Astrocyte (in vitro differentiated cells and primary cell): ENCODE results near the gene TSPEAR.

ENCODE experiments used
- EZH2 ChIP-seq: IDR thresholded peaks from 2 replicates; pipeline ENCODE4 v1.6.1; 2012; ENCODE audit warnings: mild to moderate bottlenecking, low read length, inconsistent platforms; ENCODE audit not compliant: insufficient read depth
- TF ChIP-seq, protein P1 (sequence below): IDR thresholded peaks from 2 replicates; pipeline ENCODE4 v1.5.1; 2011; ENCODE audit warnings: low read depth, mild to moderate bottlenecking, inconsistent platforms, low read length, moderate library complexity; ENCODE audit not compliant: insufficient read depth

DNA sequence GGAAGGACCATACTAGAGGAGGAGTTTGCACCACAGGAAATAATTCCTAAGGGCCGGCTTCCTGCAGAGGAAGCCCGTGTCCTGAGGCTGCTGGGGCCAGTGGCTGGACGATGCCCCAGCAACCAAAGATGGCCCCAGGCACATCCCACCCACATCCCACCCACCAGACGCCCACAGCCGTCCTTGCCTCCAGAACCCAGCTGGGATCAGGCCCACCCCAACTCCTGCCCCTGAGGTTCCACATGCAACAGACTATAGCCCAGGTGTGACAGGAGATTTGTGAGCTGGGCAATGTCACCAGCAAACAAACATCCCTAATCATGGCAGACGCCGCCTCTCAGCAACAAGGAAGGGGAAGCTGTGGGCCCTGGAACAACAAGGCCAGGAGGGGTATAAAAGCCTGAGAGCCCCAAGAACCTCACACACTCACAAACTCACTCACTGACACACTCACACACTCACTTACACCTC, 84.7 kb downstream of the TSPEAR start, which contains the start of gene KRTAP10-9:
- TF ChIP-seq, protein P1, sequence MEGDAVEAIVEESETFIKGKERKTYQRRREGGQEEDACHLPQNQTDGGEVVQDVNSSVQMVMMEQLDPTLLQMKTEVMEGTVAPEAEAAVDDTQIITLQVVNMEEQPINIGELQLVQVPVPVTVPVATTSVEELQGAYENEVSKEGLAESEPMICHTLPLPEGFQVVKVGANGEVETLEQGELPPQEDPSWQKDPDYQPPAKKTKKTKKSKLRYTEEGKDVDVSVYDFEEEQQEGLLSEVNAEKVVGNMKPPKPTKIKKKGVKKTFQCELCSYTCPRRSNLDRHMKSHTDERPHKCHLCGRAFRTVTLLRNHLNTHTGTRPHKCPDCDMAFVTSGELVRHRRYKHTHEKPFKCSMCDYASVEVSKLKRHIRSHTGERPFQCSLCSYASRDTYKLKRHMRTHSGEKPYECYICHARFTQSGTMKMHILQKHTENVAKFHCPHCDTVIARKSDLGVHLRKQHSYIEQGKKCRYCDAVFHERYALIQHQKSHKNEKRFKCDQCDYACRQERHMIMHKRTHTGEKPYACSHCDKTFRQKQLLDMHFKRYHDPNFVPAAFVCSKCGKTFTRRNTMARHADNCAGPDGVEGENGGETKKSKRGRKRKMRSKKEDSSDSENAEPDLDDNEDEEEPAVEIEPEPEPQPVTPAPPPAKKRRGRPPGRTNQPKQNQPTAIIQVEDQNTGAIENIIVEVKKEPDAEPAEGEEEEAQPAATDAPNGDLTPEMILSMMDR = no peak
- TF ChIP-seq EZH2 = no peak
